CD8-positive, alpha-beta memory T cell (primary cell): ENCODE measurements around the gene UNC93B1. TPM values are rescaled to one million over a fixed set of nuclear protein-coding genes. Genes with fewer than 3 reads are reported as not detected.

Experiments
- CTCF ChIA-PET: fragments of 350-600 bp; sonication (Branson Sonifier 250); formaldehyde crosslinking; loops from one replicate; lab custom pipeline; 2021; ENCODE audit warnings: antibody characterized with exemption; lab: Charles Lee
- POLR2A ChIA-PET: fragments of 350-600 bp; sonication (Branson Sonifier 250); formaldehyde crosslinking; loops from one replicate; lab custom pipeline; 2021; ENCODE audit warnings: antibody characterized with exemption; lab: Charles Lee
- DNase-seq, 5 donors: peaks; one replicate each; pipeline versions ENCODE4 v3.0.0 to v3.0.0-alpha.2; 2020 to 2022; ENCODE audit warnings: mixed read lengths in 1 of 5
- H3K27ac ChIP-seq: one replicate; pipeline ENCODE4 v1.7.0; 2013; ENCODE audit warnings: low read depth, mild to moderate bottlenecking, low read length, moderate library complexity
- H3K27me3 ChIP-seq: 2 replicates; pipeline ENCODE4 v1.7.0; 2013; ENCODE audit warnings: low read length, mild to moderate bottlenecking; ENCODE audit not compliant: insufficient read depth, poor library complexity, severe bottlenecking
- H3K36me3 ChIP-seq: 2 replicates; pipeline ENCODE4 v1.7.0; 2013; ENCODE audit warnings: mild to moderate bottlenecking, low read length, moderate library complexity; ENCODE audit not compliant: insufficient read depth
- H3K4me1 ChIP-seq: 2 replicates; pipeline ENCODE4 v1.7.0; 2013; ENCODE audit warnings: mild to moderate bottlenecking, low read length, moderate library complexity; ENCODE audit not compliant: insufficient read depth
- H3K4me3 ChIP-seq: 2 replicates; pipeline ENCODE4 v1.7.0; 2013; ENCODE audit warnings: mild to moderate bottlenecking, low read length
- H3K9me3 ChIP-seq: 2 replicates; pipeline ENCODE4 v1.7.0; 2013; ENCODE audit warnings: mild to moderate bottlenecking, low read length
- H3K27ac Mint-ChIP-seq, 8 donors: one replicate each; pipeline ENCODE4 v1.8.0; 2020 to 2021; ENCODE audit warnings: mixed read lengths in 8 of 8, mild to moderate bottlenecking in 6 of 8, inconsistent platforms in 3 of 8, moderate library complexity in 3 of 8
- H3K27me3 Mint-ChIP-seq, 2 donors: one replicate each; pipeline ENCODE4 v1.8.0; 2020 to 2021; ENCODE audit warnings: mixed read lengths in 2 of 2, mild to moderate bottlenecking in 1 of 2, moderate library complexity in 1 of 2
- H3K36me3 Mint-ChIP-seq, 3 donors: one replicate each; pipeline ENCODE4 v1.8.0; 2020 to 2021; ENCODE audit warnings: mixed read lengths in 3 of 3, inconsistent platforms in 1 of 3, mild to moderate bottlenecking in 1 of 3
- H3K4me1 Mint-ChIP-seq, 3 donors: one replicate each; pipeline ENCODE4 v1.8.0; 2020 to 2021; ENCODE audit warnings: mixed read lengths in 3 of 3, inconsistent platforms in 1 of 3, mild to moderate bottlenecking in 1 of 3
- H3K4me3 Mint-ChIP-seq, 7 donors: one replicate each; pipeline ENCODE4 v1.8.0; 2020 to 2021; ENCODE audit warnings: mixed read lengths in 7 of 7, mild to moderate bottlenecking in 6 of 7, moderate library complexity in 4 of 7, inconsistent platforms in 2 of 7
- H3K9me3 Mint-ChIP-seq, 5 donors: one replicate each; pipeline ENCODE4 v1.8.0; 2020 to 2022; ENCODE audit warnings: mixed read lengths in 5 of 5, mild to moderate bottlenecking in 3 of 5, moderate library complexity in 2 of 5, inconsistent platforms in 1 of 5
- polyA plus RNA-seq: library from polyadenylated mRNA; unstranded; fragments of 300-500 nt; fragmentation: Illumina TruSeq; gene quantifications from one replicate; pipeline ENCODE4 v1.2.3, GENCODE V29; 2021
- total RNA-seq, 2 experiments: library from RNA; stranded (reverse); gene quantifications; one replicate each; pipeline ENCODE4 v1.2.3, GENCODE V29; 2021

Gene UNC93B1
- total and polyA plus RNA-seq, 3 experiments from 2014 or later: 9.8 to 26.5 (median 11.1) TPM

DNA sequence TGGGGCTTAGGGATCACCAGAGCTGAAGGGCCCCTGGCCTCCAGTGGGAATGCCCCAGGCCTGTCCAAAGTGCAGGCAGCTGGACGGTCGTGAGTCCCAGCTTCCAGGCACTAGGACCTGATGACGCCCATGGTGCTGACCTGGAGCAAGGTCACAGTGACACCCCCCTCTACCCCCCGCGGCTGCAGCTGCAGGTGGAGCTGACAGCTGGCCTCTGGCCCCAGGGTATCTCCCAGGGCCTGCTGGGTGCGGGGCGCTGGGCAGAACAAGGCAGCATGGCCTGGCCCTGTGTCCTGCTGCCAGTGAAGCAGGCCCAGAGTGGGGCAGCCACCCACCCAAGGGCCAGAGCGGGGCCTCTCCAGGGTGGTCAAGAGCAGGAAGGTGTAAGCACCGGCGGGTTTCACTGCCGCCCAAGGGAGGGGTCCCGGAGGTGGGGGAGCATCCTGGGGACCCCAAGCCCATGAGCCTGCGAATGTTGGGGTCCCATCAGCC lies 34.4 kb upstream of the UNC93B1 start:
- Histone ChIP-seq H3K27ac (peak overlapping the region; percentile 92), H3K9me3 (no peaks in the 10 kb centered on the region), H3K27me3 (no peaks in the 10 kb centered on the region), H3K36me3 (peaks cover 11% of the 10 kb centered on the region), H3K4me1 (peaks cover 47% of the 10 kb centered on the region), H3K4me3 (peak overlapping the region; percentile 71)
- DNase-seq: no peak
- Mint-ChIP-seq H3K4me3 (peak overlapping the region in 6 of 7 donors; percentile 88 to 98 (median 92)), H3K9me3 (no peaks in the 10 kb centered on the region), H3K27ac (peak overlapping the region in 6 of 8 donors; percentile 17 to 98 (median 92)), H3K27me3 (no peaks in the 10 kb centered on the region), H3K4me1 (peaks cover 21 to 40% (median 25%) of the 10 kb centered on the region in 3 donors), H3K36me3 (peaks cover 0 to 29% (median 0%) of the 10 kb centered on the region in 3 donors)
- POLR2A ChIA-PET: interaction anchor here (1.6 kb wide), 1 partner anchor 35 kb away, joined by 4 read pairs; the partner anchor contains the start of gene UNC93B1
- CTCF ChIA-PET: interaction anchor here (1.5 to 1.9 kb wide), 2 partner anchors 28 to 44 kb away, joined by 4 to 6 read pairs; partner anchors contain the start of gene ALDH3B1

- Mint-ChIP-seq H3K4me1 (peaks cover 21 to 40% (median 25%) of the 10 kb centered on the region in 3 donors), H3K27ac (peak overlapping the region; percentile 80 to 98 (median 92)), H3K9me3 (no peaks in the 10 kb centered on the region), H3K27me3 (no peaks in the 10 kb centered on the region), H3K36me3 (peaks cover 0 to 29% (median 0%) of the 10 kb centered on the region in 3 donors), H3K4me3 (peak overlapping the region; percentile 63 to 88 (median 71))
- ChIA-PET CTCF (interaction anchor here (1.5 to 1.9 kb wide), 2 partner anchors 28 to 43 kb away, joined by 4 to 6 read pairs; partner anchors contain the start of gene ALDH3B1), POLR2A (interaction anchor here (0.7 kb wide), 1 partner anchor 35 kb away, joined by 5 read pairs; no protein-coding TSS in a partner anchor)
- DNase-seq: no peak
- Histone ChIP-seq H3K9me3 (no peaks in the 10 kb centered on the region), H3K27ac (peak overlapping the region; percentile 92), H3K36me3 (peaks cover 12% of the 10 kb centered on the region), H3K4me3 (no peak overlapping the region), H3K27me3 (no peaks in the 10 kb centered on the region), H3K4me1 (peaks cover 47% of the 10 kb centered on the region)
These were observed 33.7 kb upstream of the UNC93B1 start for GRCh38 chr11:68037411-68038225.

DNA sequence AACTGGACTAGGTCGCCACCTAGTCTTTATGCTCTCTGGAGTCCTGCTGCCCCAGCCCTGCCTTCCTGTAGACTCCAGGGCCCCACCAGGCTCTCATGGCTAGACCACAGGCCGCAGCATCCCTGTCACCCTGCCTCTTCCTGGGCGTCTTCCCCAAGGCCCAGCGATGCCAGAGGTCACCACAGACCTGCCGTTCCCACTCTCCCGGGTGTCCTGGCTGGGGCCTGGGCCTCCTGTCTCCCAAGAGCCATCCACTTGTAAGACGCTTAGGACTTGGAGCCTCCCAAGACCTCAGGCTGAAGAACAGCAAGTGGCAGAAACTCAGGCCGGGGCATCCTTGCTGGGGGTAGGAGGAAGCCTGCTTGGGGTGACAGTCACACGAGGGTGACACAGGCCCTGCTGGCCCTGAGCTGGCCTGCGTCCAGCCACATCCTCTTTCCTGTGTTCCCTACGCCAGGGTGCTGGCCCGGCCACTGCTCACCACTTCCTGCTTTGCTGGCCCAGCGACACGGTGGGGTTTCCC lies 32.9 kb upstream of the UNC93B1 start:
- H3K9me3 Mint-ChIP-seq: no peaks in the 10 kb centered on the region
- H3K27ac Mint-ChIP-seq: peak overlapping the region; percentile 80 to 98 (median 92)
- H3K9me3 ChIP-seq: no peaks in the 10 kb centered on the region
- peaks cover 52% of the 10 kb centered on the region for H3K4me1 ChIP-seq
- H3K27me3 ChIP-seq: no peaks in the 10 kb centered on the region
- peaks cover 0 to 26% (median 0%) of the 10 kb centered on the region in 3 donors for H3K36me3 Mint-ChIP-seq
- peaks cover 12% of the 10 kb centered on the region for H3K36me3 ChIP-seq
- H3K27me3 Mint-ChIP-seq: no peaks in the 10 kb centered on the region
- POLR2A ChIA-PET: no interaction called here
- peak overlapping the region; percentile 63 to 88 (median 71) for H3K4me3 Mint-ChIP-seq
- H3K4me1 Mint-ChIP-seq: peaks cover 22 to 41% (median 25%) of the 10 kb centered on the region in 3 donors
- no peak overlapping the region for H3K4me3 ChIP-seq
- no peak for DNase-seq
- peak overlapping the region; percentile 20 for H3K27ac ChIP-seq
- CTCF ChIA-PET: interaction anchor here (1.9 kb wide), 1 partner anchor 27 kb away, joined by 6 read pairs; the partner anchor contains the start of gene ALDH3B1

DNA sequence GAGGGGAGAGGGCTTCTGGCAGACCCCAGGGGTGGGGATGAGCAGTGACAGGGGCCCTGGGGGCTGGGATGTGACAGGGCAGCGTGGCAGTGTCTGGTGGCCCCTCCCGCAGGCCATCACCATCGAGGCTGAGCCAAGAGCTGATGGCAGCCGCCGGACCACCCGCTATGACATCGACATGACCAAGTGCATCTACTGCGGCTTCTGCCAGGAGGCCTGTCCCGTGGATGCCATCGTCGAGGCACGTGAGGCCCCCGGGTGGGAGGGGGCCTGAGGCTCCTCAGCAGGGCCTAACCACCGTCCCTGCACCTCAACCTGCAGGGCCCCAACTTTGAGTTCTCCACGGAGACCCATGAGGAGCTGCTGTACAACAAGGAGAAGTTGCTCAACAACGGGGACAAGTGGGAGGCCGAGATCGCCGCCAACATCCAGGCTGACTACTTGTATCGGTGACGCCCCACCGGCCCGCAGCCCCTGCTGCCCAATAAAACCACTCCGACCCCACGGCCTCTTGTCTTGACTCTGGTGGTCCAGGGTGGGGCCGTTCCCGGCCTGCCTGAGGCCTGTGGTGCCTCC lies 32.3 kb upstream of the UNC93B1 start:
- no peak for DNase-seq
- H3K4me1 ChIP-seq: peaks cover 52% of the 10 kb centered on the region
- Mint-ChIP-seq H3K27me3 (no peaks in the 10 kb centered on the region), H3K9me3 (no peaks in the 10 kb centered on the region), H3K4me3 (peak overlapping the region in 2 of 7 donors; percentile 64 to 87), H3K4me1 (peaks cover 23 to 41% (median 25%) of the 10 kb centered on the region in 3 donors), H3K36me3 (peaks cover 0 to 26% (median 0%) of the 10 kb centered on the region in 3 donors), H3K27ac (peak overlapping the region; percentile 80 to 98 (median 92))
- POLR2A ChIA-PET: no interaction called here
- no peak overlapping the region for H3K4me3 ChIP-seq
- H3K9me3 ChIP-seq: no peaks in the 10 kb centered on the region
- H3K27ac ChIP-seq: peak overlapping the region; percentile 11
- H3K36me3 ChIP-seq: peaks cover 12% of the 10 kb centered on the region
- H3K27me3 ChIP-seq: no peaks in the 10 kb centered on the region
- CTCF ChIA-PET: no interaction called here

DNA sequence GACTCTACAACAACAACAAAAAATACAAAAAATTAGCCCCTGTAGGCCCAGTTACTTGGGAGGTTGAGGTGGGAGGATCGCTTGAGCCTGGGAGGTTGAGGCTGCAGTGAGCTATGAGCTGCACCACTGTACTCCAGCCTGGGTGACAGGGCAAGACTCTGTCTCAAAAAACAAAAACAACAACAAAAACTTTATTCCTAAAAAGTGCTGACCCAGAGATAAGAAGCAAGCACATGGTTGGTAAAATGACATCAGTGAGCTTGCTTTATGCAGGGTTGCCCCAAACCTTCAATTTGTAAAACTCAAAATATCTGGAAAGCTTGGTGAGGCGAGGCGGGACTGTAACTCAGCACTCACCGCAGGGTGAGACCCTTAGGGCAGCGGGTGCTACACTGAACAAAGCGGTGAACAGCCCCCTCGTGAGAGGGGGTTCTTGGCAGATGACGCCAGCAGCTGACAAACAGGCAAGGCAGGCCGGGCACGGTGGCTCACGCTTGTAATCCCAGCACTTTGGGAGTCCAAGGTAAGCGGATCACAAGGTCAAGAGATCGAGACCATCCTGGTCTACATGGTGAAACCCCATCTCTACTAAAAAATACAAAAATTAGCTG lies 31.5 kb upstream of the UNC93B1 start:
- Mint-ChIP-seq H3K36me3 (peaks cover 0 to 33% (median 0%) of the 10 kb centered on the region in 3 donors), H3K9me3 (no peaks in the 10 kb centered on the region), H3K27ac (peak overlapping the region in 6 of 8 donors; percentile 3 to 82 (median 43)), H3K27me3 (peaks cover 0 to under 1% of the 10 kb centered on the region in 2 donors), H3K4me1 (peaks cover 26 to 41% (median 29%) of the 10 kb centered on the region in 3 donors), H3K4me3 (peak overlapping the region in 2 of 7 donors; percentile 47 to 70)
- ChIA-PET POLR2A (no interaction called here), CTCF (no interaction called here)
- Histone ChIP-seq H3K27ac (no peak overlapping the region), H3K4me1 (peaks cover 48% of the 10 kb centered on the region), H3K4me3 (no peak overlapping the region), H3K27me3 (no peaks in the 10 kb centered on the region), H3K9me3 (no peaks in the 10 kb centered on the region), H3K36me3 (peaks cover 12% of the 10 kb centered on the region)
- DNase-seq: no peak

DNA sequence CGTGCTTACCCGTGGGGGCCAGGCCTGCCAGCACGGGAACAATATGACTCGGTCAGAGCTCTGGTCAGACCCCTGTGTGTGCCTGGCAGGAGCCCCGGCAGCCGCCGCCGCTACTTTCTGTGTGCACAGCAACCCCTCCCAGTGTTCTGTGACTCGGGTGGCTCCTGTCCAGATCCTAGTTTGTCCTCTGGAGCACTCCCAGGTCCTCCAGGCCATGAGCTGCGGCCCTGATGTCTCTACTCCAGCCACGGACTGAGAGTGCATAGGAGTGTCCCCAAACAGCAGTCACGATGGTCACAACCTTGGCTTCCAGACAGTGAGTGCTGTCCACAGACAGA lies 29.8 kb upstream of the UNC93B1 start:
- peak overlapping the region in 1 of 7 donors; percentile 45 for H3K4me3 Mint-ChIP-seq
- H3K36me3 Mint-ChIP-seq: peaks cover 0 to 32% (median 0%) of the 10 kb centered on the region in 3 donors
- peaks cover 25 to 41% (median 30%) of the 10 kb centered on the region in 3 donors for H3K4me1 Mint-ChIP-seq

GRCh38 chr11:68032997-68033707 lies 29.3 kb upstream of the UNC93B1 start:
- Mint-ChIP-seq H3K27ac (peak overlapping the region in 2 of 8 donors; percentile 70 to 71), H3K4me3 (peak overlapping the region in 1 of 7 donors; percentile 40), H3K4me1 (peaks cover 25 to 41% (median 30%) of the 10 kb centered on the region in 3 donors), H3K36me3 (peaks cover 0 to 32% (median 0%) of the 10 kb centered on the region in 3 donors), H3K27me3 (peaks cover 0 to 3% of the 10 kb centered on the region in 2 donors), H3K9me3 (no peaks in the 10 kb centered on the region)
- Histone ChIP-seq H3K27ac (no peak overlapping the region), H3K27me3 (no peaks in the 10 kb centered on the region), H3K9me3 (no peaks in the 10 kb centered on the region), H3K4me3 (no peak overlapping the region), H3K36me3 (peaks cover 12% of the 10 kb centered on the region), H3K4me1 (peaks cover 36% of the 10 kb centered on the region)
- POLR2A ChIA-PET: no interaction called here
- CTCF ChIA-PET: no interaction called here
- no peak for DNase-seq

More for the DNA sequence above, 29.8 kb upstream of the UNC93B1 start:
- Histone ChIP-seq H3K27me3 (no peaks in the 10 kb centered on the region), H3K36me3 (peaks cover 12% of the 10 kb centered on the region), H3K9me3 (no peaks in the 10 kb centered on the region), H3K4me1 (peaks cover 41% of the 10 kb centered on the region), H3K4me3 (no peak overlapping the region), H3K27ac (no peak overlapping the region)
- Mint-ChIP-seq H3K9me3 (no peaks in the 10 kb centered on the region), H3K27ac (peak overlapping the region in 4 of 8 donors; percentile 21 to 71 (median 53)), H3K27me3 (peaks cover 0 to 3% of the 10 kb centered on the region in 2 donors)
- no peak for DNase-seq
- ChIA-PET CTCF (no interaction called here), POLR2A (no interaction called here)
